H9 (cell line): ENCODE results near the gene CCDC33. TPM values are rescaled to one million over a fixed set of nuclear protein-coding genes. Genes with fewer than 3 reads are reported as not detected.

ENCODE experiments used
- DNase-seq: peaks from one replicate; pipeline ENCODE4 v3.0.0-alpha.2; 2017
- H2AFZ ChIP-seq: one replicate; pipeline ENCODE4 v1.6.1; 2013; ENCODE audit warnings: mild to moderate bottlenecking, low read length, control low read depth, moderate library complexity
- H2AK5ac ChIP-seq: 2 replicates; pipeline ENCODE4 v1.6.1; 2013; ENCODE audit warnings: low read length, control low read depth, mixed read lengths; ENCODE audit not compliant: insufficient read length
- H2BK120ac ChIP-seq: one replicate; pipeline ENCODE4 v1.6.1; 2013; ENCODE audit warnings: low read depth, mild to moderate bottlenecking, low read length, control low read depth, inconsistent platforms; ENCODE audit not compliant: poor library complexity, severe bottlenecking
- H2BK12ac ChIP-seq: 2 replicates; pipeline ENCODE4 v1.6.1; 2013; ENCODE audit warnings: low read length, control low read depth, mixed read lengths, low read depth; ENCODE audit not compliant: insufficient read length
- H2BK15ac ChIP-seq: 2 replicates; pipeline ENCODE4 v1.6.1; 2013; ENCODE audit warnings: low read depth, low read length, control low read depth
- H2BK20ac ChIP-seq: one replicate; pipeline ENCODE4 v1.6.1; 2013; ENCODE audit warnings: low read depth, mild to moderate bottlenecking, low read length, control low read depth, inconsistent platforms; ENCODE audit not compliant: poor library complexity, severe bottlenecking
- H2BK5ac ChIP-seq: 2 replicates; pipeline ENCODE4 v1.6.1; 2013; ENCODE audit warnings: low read length, control low read depth, mixed read lengths; ENCODE audit not compliant: insufficient read length
- H3K14ac ChIP-seq: 2 replicates; pipeline ENCODE4 v1.6.1; 2013; ENCODE audit warnings: low read length, control low read depth; ENCODE audit not compliant: insufficient read depth
- H3K18ac ChIP-seq: 2 replicates; pipeline ENCODE4 v1.6.1; 2013; ENCODE audit warnings: low read depth, mild to moderate bottlenecking, mixed read lengths, low read length, control low read depth; ENCODE audit not compliant: insufficient read length
- H3K23ac ChIP-seq: 2 replicates; pipeline ENCODE4 v1.6.1; 2013; ENCODE audit warnings: low read length, control low read depth, mixed read lengths, low read depth; ENCODE audit not compliant: insufficient read length
- H3K23me2 ChIP-seq: 2 replicates; pipeline ENCODE4 v1.6.1; 2013; ENCODE audit warnings: low read depth, mild to moderate bottlenecking, mixed read lengths, low read length, control low read depth; ENCODE audit not compliant: insufficient read length, poor library complexity, severe bottlenecking
- H3K27ac ChIP-seq: 2 replicates; pipeline ENCODE4 v1.5.1; 2013; ENCODE audit warnings: low read length, control low read depth, mixed read lengths, low read depth; ENCODE audit not compliant: insufficient read length
- H3K27me3 ChIP-seq: 2 replicates; pipeline ENCODE4 v1.6.1; 2013; ENCODE audit warnings: low read length, control low read depth, inconsistent platforms; ENCODE audit not compliant: insufficient read depth
- H3K4ac ChIP-seq: 2 replicates; pipeline ENCODE4 v1.6.1; 2013; ENCODE audit warnings: low read depth, mild to moderate bottlenecking, control low read depth, inconsistent platforms, low read length, moderate library complexity
- H3K4me1 ChIP-seq: 2 replicates; pipeline ENCODE4 v1.6.1; 2013; ENCODE audit warnings: low read length, control low read depth, inconsistent platforms; ENCODE audit not compliant: insufficient read depth
- H3K4me2 ChIP-seq: 2 replicates; pipeline ENCODE4 v1.6.1; 2013; ENCODE audit warnings: low read length, control low read depth, mixed read lengths; ENCODE audit not compliant: insufficient read length, insufficient read depth
- H3K56ac ChIP-seq: 2 replicates; pipeline ENCODE4 v1.6.1; 2013; ENCODE audit warnings: low read depth, mild to moderate bottlenecking, mixed read lengths, low read length, control low read depth; ENCODE audit not compliant: insufficient read length
- H3K79me1 ChIP-seq: 2 replicates; pipeline ENCODE4 v1.6.1; 2013; ENCODE audit warnings: low read depth, mild to moderate bottlenecking, moderate library complexity, low read length, control low read depth, inconsistent platforms; ENCODE audit not compliant: insufficient read depth, poor library complexity, severe bottlenecking
- H3K79me2 ChIP-seq: 2 replicates; pipeline ENCODE4 v1.6.1; 2013; ENCODE audit warnings: low read length, control low read depth, inconsistent platforms; ENCODE audit not compliant: insufficient read depth
- H3K9ac ChIP-seq: 2 replicates; pipeline ENCODE4 v1.6.1; 2013; ENCODE audit warnings: low read length, control low read depth, mixed read lengths; ENCODE audit not compliant: insufficient read length; ENCODE audit errors: extremely low read depth
- H3K9me3 ChIP-seq: one replicate; pipeline ENCODE4 v1.6.1; 2013; ENCODE audit warnings: low read depth, low read length, inconsistent platforms; ENCODE audit not compliant: control insufficient read depth
- H3T11ph ChIP-seq: one replicate; pipeline ENCODE4 v1.6.1; 2013; ENCODE audit warnings: mild to moderate bottlenecking, low read length, control low read depth, inconsistent platforms
- H4K20me1 ChIP-seq: one replicate; pipeline ENCODE4 v1.6.1; 2013; ENCODE audit not compliant: control insufficient read depth, insufficient read length, insufficient read depth
- H4K5ac ChIP-seq: 2 replicates; pipeline ENCODE4 v1.6.1; 2013; ENCODE audit warnings: low read depth, mild to moderate bottlenecking, mixed read lengths, low read length, control low read depth; ENCODE audit not compliant: insufficient read length
- H4K8ac ChIP-seq: replicated peaks from 2 replicates; pipeline ENCODE4 v1.6.1; 2013; ENCODE audit warnings: low read length, control low read depth, mixed read lengths, low read depth; ENCODE audit not compliant: insufficient read length
- H4K91ac ChIP-seq: 2 replicates; pipeline ENCODE4 v1.6.1; 2013; ENCODE audit warnings: low read depth, mild to moderate bottlenecking, moderate library complexity, mixed read lengths, low read length, control low read depth; ENCODE audit not compliant: insufficient read length
- H3K27ac Mint-ChIP-seq, 3 experiments: 2 replicates in 2 of 3; 3 replicates in 1 of 3; pipeline ENCODE4 v1.8.0; 2020 to 2021; ENCODE audit warnings: mixed read lengths in 3 of 3, mild to moderate bottlenecking in 1 of 3, moderate library complexity in 1 of 3
- H3K27me3 Mint-ChIP-seq: 2 replicates; pipeline ENCODE4 v1.8.0; 2021; ENCODE audit warnings: low read depth, mild to moderate bottlenecking, moderate library complexity, mixed read lengths
- H3K36me3 Mint-ChIP-seq, 3 experiments: 2 replicates in 2 of 3; 3 replicates in 1 of 3; pipeline ENCODE4 v1.8.0; 2020 to 2021; ENCODE audit warnings: low read depth in 3 of 3, mixed read lengths in 3 of 3; ENCODE audit not compliant: insufficient read depth in 1 of 3
- H3K4me1 Mint-ChIP-seq, 2 experiments: 2 replicates each; pipeline ENCODE4 v1.8.0; 2020; ENCODE audit warnings: mixed read lengths in 2 of 2
- H3K4me3 Mint-ChIP-seq, 2 experiments: 2 replicates in 1 of 2; 3 replicates in 1 of 2; pipeline ENCODE4 v1.8.0; 2020 to 2021; ENCODE audit warnings: mild to moderate bottlenecking in 2 of 2, mixed read lengths in 2 of 2, moderate library complexity in 1 of 2
- H3K9me3 Mint-ChIP-seq, 2 experiments: 2 replicates in 1 of 2; 3 replicates in 1 of 2; pipeline ENCODE4 v1.8.0; 2020; ENCODE audit warnings: mild to moderate bottlenecking in 2 of 2, mixed read lengths in 2 of 2, moderate library complexity in 1 of 2
- CTCF ChIP-seq: fragments of 200-600 bp; sonication (generic); conservative IDR thresholded peaks from 3 replicates; pipeline ENCODE4 v1.8.0; 2021; ENCODE audit warnings: antibody characterized with exemption, mild to moderate bottlenecking
- WGBS: extraction: QIAGEN DNeasy Blood & Tissue Kit; methylation state at CpG from one replicate; pipeline ENCODE4 v1.1.7; 2013; ENCODE audit warnings: missing lambda C conversion rate, low lambda C conversion rate, mixed read lengths; ENCODE audit not compliant: insufficient read length; ENCODE audit errors: extremely low coverage; 5-methylcytosine and 5-hydroxymethylcytosine counted together
- total RNA-seq: library from RNA; stranded (reverse); gene quantifications from 2 replicates; pipeline ENCODE4 v1.2.1, GENCODE V29; 2021

Gene CCDC33
- total RNA-seq, 1 experiment from 2014 or later, result 4.6 TPM

GRCh38 chr15:74233851-74234597 is 2.1 kb upstream of the CCDC33 start:
- no peaks in the 10 kb centered on the region for H3K9me3 ChIP-seq
- WGBS, result no CpG with 5 or more reads among the region's 3 CpGs
- no peaks in the 10 kb centered on the region for H3K79me1 ChIP-seq
- H3K23ac ChIP-seq, result no peak overlapping the region
- H3K4ac ChIP-seq, result no peak overlapping the region
- TF ChIP-seq CTCF, result no peak
- H3K23me2 ChIP-seq, result no peaks in the 10 kb centered on the region
- no peak overlapping the region for H4K91ac ChIP-seq
- H2BK120ac ChIP-seq, result no peak overlapping the region
- H3K4me1 ChIP-seq, result no peaks in the 10 kb centered on the region
- Mint-ChIP-seq H3K4me3 (no peak overlapping the region; a peak in 1 of 5 replicates), H3K27me3 (peaks cover 61% of the 10 kb centered on the region), H3K9me3 (no peaks in the 10 kb centered on the region), H3K4me1 (peaks cover 36 to 47% of the 10 kb centered on the region in 2 experiments), H3K36me3 (no peaks in the 10 kb centered on the region; a peak in 1 of 7 replicates), H3K27ac (no peak overlapping the region)
- DNase-seq, result no peak
- no peak overlapping the region for H3K4me2 ChIP-seq
- no peak overlapping the region for H3K18ac ChIP-seq
- no peak overlapping the region for H2BK12ac ChIP-seq
- H3K14ac ChIP-seq, result peak overlapping the region; percentile 24; the same call in 1 of the 2 replicates
- H4K20me1 ChIP-seq, result no peaks in the 10 kb centered on the region
- H4K8ac ChIP-seq, result no peak overlapping the region
- H3K79me2 ChIP-seq, result no peaks in the 10 kb centered on the region
- no peak overlapping the region for H3K56ac ChIP-seq
- no peak overlapping the region for H2BK15ac ChIP-seq
- no peak overlapping the region for H2AK5ac ChIP-seq
- no peak overlapping the region for H2BK5ac ChIP-seq
- H3K27me3 ChIP-seq, result no peaks in the 10 kb centered on the region
- no peak overlapping the region for H3K9ac ChIP-seq
- H2BK20ac ChIP-seq, result no peak overlapping the region
- H2AFZ ChIP-seq, result no peak overlapping the region
- no peak overlapping the region for H3T11ph ChIP-seq
- no peak overlapping the region for H4K5ac ChIP-seq
- no peak overlapping the region for H3K27ac ChIP-seq
